Activated CD4-positive, alpha-beta memory T cell treated with anti-CD3 and anti-CD28 coated beads, Interleukin-2, amount 10 ng/mL, durations not matched to agents 7 days and 5 days (primary cell): ENCODE measurements around the gene ZNF697. TPM values are rescaled to one million over a fixed set of nuclear protein-coding genes. Genes with fewer than 3 reads are reported as not detected.
A peak's percentile ranks its signal among the peaks of the same experiment; 100 is the strongest.
"Not testable (repeated sequence)": the region's sequence is repeated elsewhere in the genome, so short reads cannot be mapped to it uniquely, and the experiment has no call there.

Experiments used
- CTCF ChIA-PET: fragments of 350-600 bp; sonication (Branson Sonifier 250); formaldehyde crosslinking; loops from one replicate; lab custom pipeline; 2021; ENCODE audit warnings: antibody characterized with exemption, inconsistent platforms; lab: Charles Lee
- POLR2A ChIA-PET: fragments of 350-600 bp; sonication (Branson Sonifier 250); formaldehyde crosslinking; loops from one replicate; lab custom pipeline; 2021; ENCODE audit warnings: antibody characterized with exemption; lab: Charles Lee
- DNase-seq: peaks from one replicate; pipeline ENCODE4 v3.0.0-alpha.2; 2020
- H3K27ac Mint-ChIP-seq: one replicate; pipeline ENCODE4 v1.8.0; 2021; ENCODE audit warnings: mild to moderate bottlenecking, mixed read lengths
- H3K27me3 Mint-ChIP-seq: one replicate; pipeline ENCODE4 v1.8.0; 2021; ENCODE audit warnings: mixed read lengths
- H3K36me3 Mint-ChIP-seq: one replicate; pipeline ENCODE4 v1.8.0; 2021; ENCODE audit warnings: low read depth, mixed read lengths
- H3K4me1 Mint-ChIP-seq: one replicate; pipeline ENCODE4 v1.8.0; 2021; ENCODE audit warnings: mixed read lengths
- H3K4me3 Mint-ChIP-seq: one replicate; pipeline ENCODE4 v1.8.0; 2021; ENCODE audit warnings: mild to moderate bottlenecking, mixed read lengths
- H3K9me3 Mint-ChIP-seq: one replicate; pipeline ENCODE4 v1.8.0; 2021; ENCODE audit warnings: mixed read lengths
- total RNA-seq, 2 experiments: library from RNA; stranded (reverse); gene quantifications; one replicate each; pipeline ENCODE4 v1.2.3, GENCODE V29; 2021

ZNF697 gene
- total RNA-seq, 2 experiments from 2014 or later, result 0.13 to 0.15 TPM

GRCh38 chr1:119602789-119603188 is 45.3 kb downstream of the ZNF697 start:
- CTCF ChIA-PET, result interaction anchor here (1.8 kb wide), 1 partner anchor 9 kb away, joined by 4 read pairs; no protein-coding TSS in a partner anchor

GRCh38 chr1:119602169-119602568 is 45.9 kb downstream of the ZNF697 start:
- no peak overlapping the region for H3K4me3 Mint-ChIP-seq
- CTCF ChIA-PET, result interaction anchor here (1.8 kb wide), 1 partner anchor 10 kb away, joined by 4 read pairs; no protein-coding TSS in a partner anchor
- POLR2A ChIA-PET, result no interaction called here
- no peaks in the 10 kb centered on the region for H3K4me1 Mint-ChIP-seq
- DNase-seq, result no peak
- no peak overlapping the region for H3K27ac Mint-ChIP-seq
- H3K36me3 Mint-ChIP-seq, result no peaks in the 10 kb centered on the region
- peaks cover 19% of the 10 kb centered on the region for H3K27me3 Mint-ChIP-seq
- no peaks in the 10 kb centered on the region for H3K9me3 Mint-ChIP-seq

More at GRCh38 chr1:119602789-119603188, 45.3 kb downstream of the ZNF697 start:
- H3K27ac Mint-ChIP-seq, H3K36me3 Mint-ChIP-seq, H3K4me1 Mint-ChIP-seq, H3K4me3 Mint-ChIP-seq, DNase-seq, POLR2A ChIA-PET, H3K9me3 Mint-ChIP-seq: not testable (repeated sequence)
- H3K27me3 Mint-ChIP-seq, result peaks cover 19% of the 10 kb centered on the region

DNA sequence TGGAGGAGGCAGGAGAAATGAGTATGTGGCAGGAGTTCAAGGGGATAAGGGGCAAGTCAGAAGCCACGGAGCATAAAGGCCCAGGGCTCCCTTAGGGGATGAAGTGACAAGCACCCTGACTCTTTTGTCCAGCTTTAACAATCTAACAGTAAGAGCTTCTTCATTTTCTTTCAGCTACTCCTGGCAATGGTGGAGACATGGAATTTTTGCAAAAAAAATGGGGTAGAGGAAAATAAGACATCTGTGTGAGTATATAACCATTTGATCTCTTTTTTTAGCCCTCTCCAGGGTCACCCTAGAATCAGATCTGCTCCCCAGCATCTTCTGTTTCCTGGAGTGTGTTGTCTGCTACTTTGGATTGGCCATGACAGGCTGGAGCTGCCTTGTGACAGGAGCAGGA is 47.1 kb downstream of the ZNF697 start:
- Mint-ChIP-seq H3K9me3 (no peaks in the 10 kb centered on the region), H3K27me3 (peaks cover 19% of the 10 kb centered on the region), H3K4me1 (no peaks in the 10 kb centered on the region), H3K27ac (no peak overlapping the region), H3K36me3 (no peaks in the 10 kb centered on the region), H3K4me3 (no peak overlapping the region)
- CTCF ChIA-PET, result interaction anchor here (1.1 to 1.9 kb wide), 2 partner anchors 10 to 74 kb away, joined by 3 to 4 read pairs; no protein-coding TSS in a partner anchor
- DNase-seq, result no peak
- POLR2A ChIA-PET, result no interaction called here

GRCh38 chr1:119600561-119600960 is 47.5 kb downstream of the ZNF697 start:
- no peaks in the 10 kb centered on the region for H3K36me3 Mint-ChIP-seq
- H3K27me3 Mint-ChIP-seq, result peaks cover 19% of the 10 kb centered on the region
- CTCF ChIA-PET, result interaction anchor here (1.1 to 1.9 kb wide), 2 partner anchors 11 to 74 kb away, joined by 3 to 4 read pairs; no protein-coding TSS in a partner anchor
- no peak overlapping the region for H3K27ac Mint-ChIP-seq
- H3K4me1 Mint-ChIP-seq, result no peaks in the 10 kb centered on the region
- POLR2A ChIA-PET, result no interaction called here
- no peak for DNase-seq
- no peaks in the 10 kb centered on the region for H3K9me3 Mint-ChIP-seq
- no peak overlapping the region for H3K4me3 Mint-ChIP-seq

DNA sequence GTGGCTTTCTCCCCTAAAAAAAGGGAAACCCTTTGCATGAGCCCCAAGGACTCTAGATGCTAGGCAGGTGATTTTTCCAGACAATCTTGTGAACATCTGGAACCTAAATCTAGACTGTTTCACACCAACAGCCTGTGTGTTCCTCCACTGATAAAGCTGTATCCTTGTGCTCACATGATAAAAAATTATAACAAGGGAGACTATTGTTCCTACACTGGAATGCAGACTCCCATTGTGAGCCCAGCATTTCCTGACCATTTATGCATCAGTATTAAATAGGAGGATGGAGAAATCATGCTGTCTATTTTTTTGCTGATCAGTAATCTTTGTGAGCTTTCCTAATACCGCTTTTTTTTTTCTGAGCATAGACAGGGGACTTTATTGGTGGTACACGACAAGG is 52.5 kb downstream of the ZNF697 start:
- CTCF ChIA-PET, result no interaction called here
- DNase-seq, result no peak
- POLR2A ChIA-PET, result no interaction called here
- Mint-ChIP-seq H3K4me3 (no peak overlapping the region), H3K27ac (no peak overlapping the region), H3K27me3 (peaks cover 5% of the 10 kb centered on the region), H3K36me3 (no peaks in the 10 kb centered on the region), H3K4me1 (no peaks in the 10 kb centered on the region), H3K9me3 (no peaks in the 10 kb centered on the region)

DNA sequence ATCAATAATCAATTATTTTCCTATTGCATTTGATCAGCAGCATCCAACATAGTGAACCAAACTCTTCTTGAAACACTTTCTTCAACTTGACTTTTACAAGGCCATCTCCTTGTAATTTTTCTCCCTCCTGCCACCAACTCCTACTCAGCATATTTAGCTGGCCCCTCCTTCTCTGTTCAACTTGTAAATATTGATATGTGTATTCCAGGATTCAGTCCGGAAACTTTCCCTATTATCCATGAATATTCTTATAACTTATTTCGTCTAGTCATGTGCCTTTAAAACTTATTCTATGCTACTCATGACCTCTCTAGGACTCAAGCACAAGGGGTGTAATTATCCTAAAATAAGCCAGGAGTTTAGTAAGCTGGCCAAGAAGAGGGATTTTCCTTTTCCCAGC is 52.9 kb downstream of the ZNF697 start:
- no peaks in the 10 kb centered on the region for H3K36me3 Mint-ChIP-seq
- ChIA-PET CTCF (no interaction called here), POLR2A (no interaction called here)
- no peaks in the 10 kb centered on the region for H3K9me3 Mint-ChIP-seq
- no peak for DNase-seq
- peaks cover 5% of the 10 kb centered on the region for H3K27me3 Mint-ChIP-seq
- no peak overlapping the region for H3K27ac Mint-ChIP-seq
- no peak overlapping the region for H3K4me3 Mint-ChIP-seq
- no peaks in the 10 kb centered on the region for H3K4me1 Mint-ChIP-seq

DNA sequence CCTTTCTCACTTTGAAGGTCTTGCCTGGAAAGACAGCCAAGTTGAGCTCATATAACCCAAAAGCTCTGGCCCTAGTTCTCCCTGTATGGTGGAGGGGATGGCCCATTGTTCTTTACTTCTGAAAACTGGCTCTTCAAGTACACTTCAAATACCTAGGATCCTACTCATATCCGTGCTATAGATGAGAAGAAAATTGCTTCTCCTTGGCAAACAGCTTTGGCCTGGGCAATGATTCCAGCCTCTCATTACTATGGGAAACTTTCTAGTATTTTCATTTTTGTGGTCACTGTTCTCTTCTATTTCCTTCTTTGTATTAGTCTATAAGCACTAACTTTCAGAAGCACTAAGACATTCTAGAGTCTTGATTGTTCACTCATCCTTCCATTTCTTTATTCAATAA is 53.7 kb downstream of the ZNF697 start:
- Mint-ChIP-seq H3K4me1 (no peaks in the 10 kb centered on the region), H3K27ac (no peak overlapping the region), H3K27me3 (peaks cover 5% of the 10 kb centered on the region), H3K9me3 (no peaks in the 10 kb centered on the region), H3K36me3 (no peaks in the 10 kb centered on the region), H3K4me3 (no peak overlapping the region)
- ChIA-PET CTCF (no interaction called here), POLR2A (no interaction called here)
- DNase-seq, result no peak

DNA sequence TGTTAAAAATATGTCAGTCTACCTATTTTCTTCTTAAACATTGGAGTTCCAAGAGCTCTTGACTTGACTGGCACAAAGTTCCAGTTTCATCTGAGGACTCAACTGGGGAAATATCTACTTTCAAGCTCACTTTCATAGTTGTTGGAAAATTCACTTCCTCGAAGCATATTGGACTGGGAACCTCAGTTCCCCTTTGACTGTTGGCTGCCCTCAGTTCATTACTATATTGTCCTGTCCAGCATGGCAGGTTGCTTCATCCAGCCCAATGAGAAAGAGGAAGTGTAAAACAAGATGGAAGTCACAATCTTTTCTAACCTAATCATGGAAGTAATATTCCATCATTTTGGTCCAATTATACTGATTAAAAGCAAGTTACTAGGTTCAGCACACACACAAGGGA is 54.3 kb downstream of the ZNF697 start:
- H3K36me3 Mint-ChIP-seq, result no peaks in the 10 kb centered on the region
- H3K4me3 Mint-ChIP-seq, result no peak overlapping the region
- CTCF ChIA-PET, result no interaction called here
- no peak overlapping the region for H3K27ac Mint-ChIP-seq
- no peaks in the 10 kb centered on the region for H3K9me3 Mint-ChIP-seq
- peaks cover 7% of the 10 kb centered on the region for H3K27me3 Mint-ChIP-seq
- no peaks in the 10 kb centered on the region for H3K4me1 Mint-ChIP-seq
- POLR2A ChIA-PET, result no interaction called here
- DNase-seq, result no peak

DNA sequence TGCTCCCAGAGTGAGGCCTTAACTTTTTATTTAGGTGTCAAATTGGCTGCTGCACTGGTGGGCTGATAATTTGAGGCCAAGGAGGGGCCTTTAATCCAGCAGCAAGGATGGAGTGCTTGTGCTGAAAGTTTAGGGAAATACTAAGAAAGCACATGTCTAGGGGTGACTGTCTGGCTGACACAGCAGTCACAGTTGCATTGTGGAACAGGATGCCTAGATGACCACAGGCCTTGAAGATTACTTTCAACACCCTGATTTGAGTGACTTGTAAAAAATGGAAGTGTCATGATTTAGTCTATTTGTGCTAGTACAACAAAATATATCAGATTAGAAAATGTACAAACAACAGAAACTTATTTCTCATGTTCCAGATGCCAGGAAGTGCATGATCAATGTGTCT is 57.7 kb downstream of the ZNF697 start:
- no peak for DNase-seq
- no peaks in the 10 kb centered on the region for H3K4me1 Mint-ChIP-seq
- H3K4me3 Mint-ChIP-seq, result no peak overlapping the region
- POLR2A ChIA-PET, result no interaction called here
- H3K27me3 Mint-ChIP-seq, result peaks cover 11% of the 10 kb centered on the region
- CTCF ChIA-PET, result no interaction called here
- no peaks in the 10 kb centered on the region for H3K36me3 Mint-ChIP-seq
- no peaks in the 10 kb centered on the region for H3K9me3 Mint-ChIP-seq
- H3K27ac Mint-ChIP-seq, result no peak overlapping the region

DNA sequence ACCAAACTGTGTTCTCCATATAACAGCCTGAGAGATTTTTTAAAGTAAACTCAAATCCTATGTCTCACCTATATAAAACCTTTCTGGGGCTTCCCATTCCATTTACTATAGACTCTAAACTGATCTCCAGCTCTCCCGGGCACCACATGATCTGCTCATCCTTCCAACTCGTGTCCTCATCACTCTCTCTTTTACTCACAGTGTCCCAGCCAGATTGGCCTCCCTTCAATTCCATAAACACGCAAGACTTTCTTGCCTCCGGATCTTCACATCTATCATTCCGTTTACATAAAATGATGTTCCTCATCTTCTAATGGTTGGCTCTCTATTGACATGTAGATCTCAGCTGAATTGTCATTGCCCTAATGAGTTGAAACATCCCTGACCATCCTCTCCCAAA is 59.4 kb downstream of the ZNF697 start:
- H3K4me1 Mint-ChIP-seq, result no peaks in the 10 kb centered on the region
- H3K9me3 Mint-ChIP-seq, result no peaks in the 10 kb centered on the region
- H3K4me3 Mint-ChIP-seq, result no peak overlapping the region
- no peaks in the 10 kb centered on the region for H3K36me3 Mint-ChIP-seq
- H3K27me3 Mint-ChIP-seq, result peaks cover 8% of the 10 kb centered on the region
- POLR2A ChIA-PET, result no interaction called here
- CTCF ChIA-PET, result no interaction called here
- no peak overlapping the region for H3K27ac Mint-ChIP-seq
- no peak for DNase-seq

GRCh38 chr1:119587341-119587740 is 60.7 kb downstream of the ZNF697 start:
- H3K27me3 Mint-ChIP-seq, result peaks cover 7% of the 10 kb centered on the region
- H3K9me3 Mint-ChIP-seq, result no peaks in the 10 kb centered on the region
- CTCF ChIA-PET, result no interaction called here
- no peaks in the 10 kb centered on the region for H3K36me3 Mint-ChIP-seq
- POLR2A ChIA-PET, result no interaction called here
- H3K4me1 Mint-ChIP-seq, result no peaks in the 10 kb centered on the region
- no peak overlapping the region for H3K4me3 Mint-ChIP-seq
- DNase-seq, result no peak
- no peak overlapping the region for H3K27ac Mint-ChIP-seq

- H3K36me3 Mint-ChIP-seq, H3K27ac Mint-ChIP-seq, CTCF ChIA-PET, DNase-seq, H3K4me1 Mint-ChIP-seq, H3K4me3 Mint-ChIP-seq, H3K9me3 Mint-ChIP-seq, POLR2A ChIA-PET, H3K27me3 Mint-ChIP-seq: not testable (repeated sequence)
Observed at GRCh38 chr1:119585801-119586200, 62.3 kb downstream of the ZNF697 start.

- CTCF ChIA-PET, result no interaction called here
- Mint-ChIP-seq H3K36me3 (no peaks in the 10 kb centered on the region), H3K27ac (no peak overlapping the region), H3K4me3 (no peak overlapping the region), H3K9me3 (no peaks in the 10 kb centered on the region), H3K27me3 (no peaks in the 10 kb centered on the region), H3K4me1 (no peaks in the 10 kb centered on the region)
- POLR2A ChIA-PET, result no interaction called here
- DNase-seq, result peak; percentile 17
Observed at GRCh38 chr1:119582801-119583200, 65.3 kb downstream of the ZNF697 start.

- H3K27ac Mint-ChIP-seq, H3K27me3 Mint-ChIP-seq, POLR2A ChIA-PET, DNase-seq, H3K36me3 Mint-ChIP-seq, H3K9me3 Mint-ChIP-seq, H3K4me3 Mint-ChIP-seq, H3K4me1 Mint-ChIP-seq: not testable (repeated sequence)
- CTCF ChIA-PET, result interaction anchor here (0.6 kb wide), 1 partner anchor 73 kb away, joined by 4 read pairs; no protein-coding TSS in a partner anchor
Observed at GRCh38 chr1:119581076-119581475, 67.0 kb downstream of the ZNF697 start.
